Gastroesophageal sphincter (tissue), 3 donors: ENCODE data around the gene FIGNL1.

ENCODE experiments used
- EP300 ChIP-seq: sonication (generic); formaldehyde crosslinking; IDR thresholded peaks from one replicate; pipeline ENCODE4 v1.6.1; 2017; ENCODE audit warnings: antibody characterized with exemption, mild to moderate bottlenecking
- POLR2A ChIP-seq, 2 donors: fragments of 450-650 bp; IDR thresholded peaks; one replicate each; pipeline ENCODE4 v1.6.1; 2017; ENCODE audit warnings: antibody characterized with exemption in 2 of 2, mild to moderate bottlenecking in 2 of 2, moderate library complexity in 1 of 2
- POLR2AphosphoS5 ChIP-seq: sonication (generic); formaldehyde crosslinking; IDR thresholded peaks from one replicate; pipeline ENCODE4 v1.6.1; 2017; ENCODE audit warnings: antibody characterized with exemption
- TF ChIP-seq, protein P1 (sequence below), 4 experiments: fragments of 200-600 bp in 2 of 4; fragments of 450-650 bp in 2 of 4; sonication (generic) in 1 of 4; IDR thresholded peaks; one replicate each; pipeline ENCODE4 v1.5.1; 2017 to 2019; ENCODE audit warnings: antibody characterized with exemption in 4 of 4, mild to moderate bottlenecking in 2 of 4, moderate library complexity in 2 of 4

DNA sequence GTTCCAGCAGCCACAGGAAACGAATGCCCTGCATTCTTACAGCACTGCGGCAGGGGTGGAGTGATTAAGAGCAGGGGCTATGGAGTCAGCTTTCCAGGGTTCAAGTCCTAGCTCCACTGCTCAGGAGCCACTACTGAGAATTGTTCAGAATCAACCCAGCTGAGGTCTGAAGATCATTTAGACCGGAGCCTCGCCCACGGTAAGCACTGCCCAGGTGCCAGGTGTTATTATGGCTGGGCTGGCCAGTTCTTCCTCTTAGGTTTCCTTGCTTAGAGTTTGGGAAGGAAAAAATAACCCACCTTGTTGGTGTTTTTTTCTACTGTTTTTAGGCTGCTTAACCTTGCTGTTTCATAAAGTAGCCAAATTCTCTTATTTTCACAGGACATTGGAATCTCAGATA, 4.8 kb upstream of the FIGNL1 start:
- TF ChIP-seq, protein P1, sequence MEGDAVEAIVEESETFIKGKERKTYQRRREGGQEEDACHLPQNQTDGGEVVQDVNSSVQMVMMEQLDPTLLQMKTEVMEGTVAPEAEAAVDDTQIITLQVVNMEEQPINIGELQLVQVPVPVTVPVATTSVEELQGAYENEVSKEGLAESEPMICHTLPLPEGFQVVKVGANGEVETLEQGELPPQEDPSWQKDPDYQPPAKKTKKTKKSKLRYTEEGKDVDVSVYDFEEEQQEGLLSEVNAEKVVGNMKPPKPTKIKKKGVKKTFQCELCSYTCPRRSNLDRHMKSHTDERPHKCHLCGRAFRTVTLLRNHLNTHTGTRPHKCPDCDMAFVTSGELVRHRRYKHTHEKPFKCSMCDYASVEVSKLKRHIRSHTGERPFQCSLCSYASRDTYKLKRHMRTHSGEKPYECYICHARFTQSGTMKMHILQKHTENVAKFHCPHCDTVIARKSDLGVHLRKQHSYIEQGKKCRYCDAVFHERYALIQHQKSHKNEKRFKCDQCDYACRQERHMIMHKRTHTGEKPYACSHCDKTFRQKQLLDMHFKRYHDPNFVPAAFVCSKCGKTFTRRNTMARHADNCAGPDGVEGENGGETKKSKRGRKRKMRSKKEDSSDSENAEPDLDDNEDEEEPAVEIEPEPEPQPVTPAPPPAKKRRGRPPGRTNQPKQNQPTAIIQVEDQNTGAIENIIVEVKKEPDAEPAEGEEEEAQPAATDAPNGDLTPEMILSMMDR (IDR thresholded peaks at IDR 0.05): no peak
- TF ChIP-seq POLR2A (IDR thresholded peaks at IDR 0.05) (no peak), EP300 (no peak), POLR2AphosphoS5 (no peak)
